ENCODE data around the gene ZNF879.

Gene ZNF879

GRCh38 chr5:179023528-179024189, at the start of gene ZNF879:
ZNF879 (plus strand) TSS chr5:179023804; CDS start chr5:179025005, 1,201 bp downstream.
- DNase-seq: peak; percentile 81 to 85

DNA sequence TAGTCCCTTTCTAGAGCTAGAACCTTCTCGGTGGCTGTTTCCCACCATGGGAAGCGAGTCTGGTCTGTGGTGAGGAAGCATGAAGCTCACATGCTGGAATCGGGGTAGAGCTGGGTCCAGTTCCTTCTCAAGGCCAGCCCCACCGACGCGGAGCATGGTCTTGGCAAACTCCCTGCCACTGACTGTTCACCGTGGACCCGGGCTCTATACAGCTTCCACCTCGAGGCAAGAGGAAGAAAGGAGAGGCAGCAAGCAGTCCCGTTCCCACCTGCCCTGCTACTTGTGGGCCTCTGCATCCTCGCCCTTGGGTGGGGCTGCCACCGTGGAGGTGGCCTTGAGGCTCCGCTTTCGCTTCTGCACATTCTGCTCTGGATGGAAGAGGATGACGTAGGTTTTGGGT, 42.2 kb upstream of the ZNF879 start:
- no peak for DNase-seq

GRCh38 chr5:178982941-178983340, 40.7 kb upstream of the ZNF879 start:
- no peak for DNase-seq

DNA sequence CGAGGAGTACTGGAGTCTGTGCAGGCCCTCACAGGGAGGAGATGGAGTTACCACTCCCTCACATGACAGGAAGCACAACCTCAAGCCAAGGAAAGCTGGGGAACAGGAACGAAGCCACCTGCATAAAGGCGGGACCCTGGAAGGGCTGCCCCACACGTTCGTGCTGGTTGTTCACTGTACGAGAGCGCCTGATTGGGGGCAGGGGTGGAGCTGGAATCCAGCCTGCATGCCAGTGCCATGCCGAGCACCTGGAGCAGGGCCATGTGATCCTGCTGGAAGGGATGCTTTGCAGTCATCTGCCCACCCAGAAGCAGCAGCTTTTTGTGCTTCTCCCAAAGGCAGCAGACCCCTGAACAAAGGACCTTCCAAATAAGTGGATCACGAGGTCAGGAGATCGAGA, 39.9 kb upstream of the ZNF879 start:
- DNase-seq: no peak

DNA sequence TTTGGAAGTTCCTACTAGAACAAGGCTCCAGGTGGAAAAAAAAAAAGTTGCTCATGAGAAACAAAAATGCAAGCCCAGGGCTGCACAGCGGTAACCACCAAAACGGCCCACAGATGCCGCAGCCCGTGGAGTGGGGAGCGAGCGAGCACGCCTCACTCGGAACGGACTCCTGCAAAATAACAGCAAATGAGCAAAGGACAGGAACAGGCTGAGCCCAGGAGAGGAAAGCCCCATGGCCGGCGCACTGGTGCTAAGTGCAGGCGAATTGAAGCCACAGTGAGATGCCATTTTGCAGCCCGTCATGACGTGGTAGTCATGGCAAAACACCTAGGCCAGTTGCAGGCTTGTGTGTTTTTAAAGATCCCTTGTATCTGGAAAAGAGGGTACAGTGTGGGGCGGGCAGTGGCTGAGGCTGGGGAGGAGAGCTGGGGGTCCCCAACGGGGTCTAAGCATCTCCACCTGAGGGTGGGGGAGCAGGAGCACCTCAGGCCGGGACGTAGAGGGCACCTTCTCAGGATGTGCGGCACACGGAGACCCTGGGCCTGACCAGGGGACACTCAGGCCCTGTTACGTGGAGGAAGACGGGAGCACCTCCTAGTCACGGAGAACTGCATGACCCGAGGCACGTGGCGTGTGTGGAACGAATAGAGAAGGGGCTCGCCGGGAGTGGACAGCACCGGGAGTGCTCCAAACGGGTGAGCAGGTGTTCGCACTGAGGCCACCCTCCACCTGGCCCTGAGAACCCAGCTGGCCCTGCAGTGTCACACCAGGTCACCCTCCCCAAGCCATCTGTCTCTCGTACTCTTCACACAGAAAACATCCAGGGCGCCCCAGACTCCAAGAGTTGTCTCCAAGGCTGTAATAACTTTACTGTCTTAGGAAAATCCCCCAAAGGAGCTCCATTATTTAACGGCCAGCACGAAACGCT, 39.2 kb upstream of the ZNF879 start:
- no peak for DNase-seq

DNA sequence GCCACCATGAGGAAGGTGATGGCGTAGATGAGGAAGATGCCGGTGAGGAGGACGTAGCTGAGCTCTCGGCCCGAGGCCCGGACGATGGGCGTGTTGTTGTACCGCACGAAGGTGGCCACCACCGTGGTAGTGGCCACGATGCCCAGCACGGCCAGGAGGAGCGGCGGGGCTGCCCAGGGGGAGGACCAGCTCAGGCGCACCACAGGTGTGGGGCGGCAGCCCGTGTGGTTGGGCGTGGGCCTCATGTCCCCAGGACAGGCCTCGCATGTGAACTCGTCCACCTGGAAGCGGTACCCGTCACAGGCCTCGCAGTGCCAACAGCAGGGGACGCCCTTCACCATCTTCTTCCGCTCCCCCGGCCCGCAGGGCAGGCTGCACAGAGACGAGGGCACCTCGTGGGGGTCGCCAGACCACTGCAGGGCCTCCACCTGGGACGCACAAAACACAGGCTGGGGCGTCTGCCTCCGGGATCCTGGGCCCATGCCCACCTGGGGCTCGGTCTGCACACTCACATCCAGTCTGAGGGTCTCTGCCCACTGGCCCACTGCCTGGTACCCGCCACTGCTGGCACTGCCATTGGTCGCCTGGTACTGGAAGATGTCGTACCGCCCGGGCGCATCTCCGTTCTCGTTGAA, 37.2 kb upstream of the ZNF879 start:
- DNase-seq: no peak

- no peak for DNase-seq
Measured at GRCh38 chr5:178988436-178989220, 35.0 kb upstream of the ZNF879 start.

DNA sequence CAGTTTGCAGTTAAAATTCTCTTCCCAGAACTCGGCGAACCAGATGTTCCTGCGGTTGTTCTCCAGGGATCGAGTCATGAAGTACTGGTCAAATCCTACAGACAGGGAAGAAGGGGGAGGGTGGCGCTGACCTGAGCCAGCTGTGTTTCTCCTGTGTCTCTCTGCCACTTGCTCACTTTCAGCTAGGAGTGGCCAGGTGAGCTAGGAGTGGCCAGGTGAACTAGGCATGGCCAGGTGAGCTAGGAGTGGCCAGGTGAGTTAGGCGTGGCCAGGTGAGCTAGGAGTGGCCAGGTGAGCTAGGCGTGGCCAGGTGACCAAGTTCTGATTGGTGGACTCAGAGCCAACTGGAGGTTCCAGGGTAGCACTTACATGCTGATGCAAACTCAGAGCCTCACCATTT, 34.3 kb upstream of the ZNF879 start:
- no peak for DNase-seq

DNA sequence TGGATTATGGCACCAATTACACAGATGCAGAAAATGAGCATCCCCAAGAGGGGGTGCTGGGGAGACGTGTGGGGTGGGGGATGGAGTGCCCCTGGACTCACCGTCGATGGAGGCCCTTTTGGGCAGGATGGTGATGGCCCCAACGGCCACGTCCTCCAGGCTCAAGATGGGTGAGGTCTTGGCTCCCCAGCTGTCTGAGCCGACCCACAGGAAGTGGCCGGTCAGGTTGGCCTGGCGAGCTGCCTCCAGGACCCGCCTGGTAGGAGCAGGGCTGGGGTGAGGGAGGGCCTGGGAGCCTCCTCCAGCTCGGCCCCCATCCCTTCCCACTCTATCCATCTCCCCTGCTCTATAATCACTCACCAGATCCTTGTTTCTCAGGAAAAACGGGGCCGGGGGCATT, 33.1 kb upstream of the ZNF879 start:
- no peak for DNase-seq

GRCh38 chr5:178991190-178992145, 32.1 kb upstream of the ZNF879 start:
- no peak for DNase-seq

GRCh38 chr5:178992291-178992895, 31.2 kb upstream of the ZNF879 start:
- DNase-seq: no peak

- no peak for DNase-seq
Measured at GRCh38 chr5:178993236-178993765, 30.3 kb upstream of the ZNF879 start.

DNA sequence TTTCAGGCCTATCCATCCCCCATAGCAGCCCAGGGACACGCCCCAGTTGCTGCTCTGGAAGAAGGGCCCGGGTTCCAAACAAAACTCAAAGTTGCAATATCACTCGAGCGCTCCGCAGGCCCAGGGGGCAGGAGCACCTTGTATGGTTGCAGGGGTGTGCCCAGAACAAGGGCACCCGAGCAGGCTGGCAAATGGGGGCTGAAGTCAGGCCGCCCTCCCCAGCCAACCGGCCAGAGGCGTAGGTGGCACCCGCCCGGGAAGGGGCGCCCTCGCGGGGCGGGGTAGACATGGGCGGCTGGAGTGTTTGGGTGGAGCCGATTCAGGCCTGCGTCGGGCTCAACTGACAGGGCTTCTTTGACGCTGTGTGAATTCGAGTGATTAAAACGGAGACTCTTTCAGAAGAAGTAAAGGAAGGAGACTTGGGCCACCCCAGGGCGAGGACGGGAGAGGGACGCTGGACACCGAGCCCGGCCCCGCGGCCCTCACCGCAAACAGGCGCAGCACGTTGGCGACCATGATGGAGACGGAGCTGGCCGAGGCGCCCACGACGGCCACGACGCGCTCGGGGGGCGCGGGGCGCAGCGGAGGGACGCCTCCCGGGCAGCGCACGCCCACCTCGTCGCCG, 29.5 kb upstream of the ZNF879 start:
- DNase-seq: no peak

- DNase-seq: no peak
Measured at GRCh38 chr5:178994580-178995340, 28.8 kb upstream of the ZNF879 start, which contains the start of gene GRM6. GRM6 (minus strand) TSS chr5:178995320; CDS start chr5:178994944, 376 bp downstream.

- no peak for DNase-seq
Measured at GRCh38 chr5:178995341-178995690, 28.3 kb upstream of the ZNF879 start.

GRCh38 chr5:178996156-178996555, 27.4 kb upstream of the ZNF879 start:
- DNase-seq: no peak

GRCh38 chr5:178997191-178997590, 26.4 kb upstream of the ZNF879 start:
- no peak for DNase-seq

GRCh38 chr5:178998441-178998840, 25.2 kb upstream of the ZNF879 start:
- no peak for DNase-seq

- no peak for DNase-seq
Measured at GRCh38 chr5:179006564-179006963, 17.0 kb upstream of the ZNF879 start.

GRCh38 chr5:179008667-179009066, 14.9 kb upstream of the ZNF879 start:
- no peak for DNase-seq
